A549 (cell line): ENCODE data around the gene HRG.

ENCODE experiments used
- BHLHE40 ChIP-seq: IDR thresholded peaks from 2 replicates; pipeline ENCODE4 v1.6.1; 2012; ENCODE audit warnings: low read depth, low read length, inconsistent platforms
- CEBPB ChIP-seq, 2 experiments: fragments of >200 bp in 1 of 2; sonication (Bioruptor Twin) in 1 of 2; formaldehyde crosslinking in 1 of 2; IDR thresholded peaks; 2 replicates each; pipeline ENCODE4 v1.6.1; 2012 to 2016
- CTCF ChIP-seq: fragments of >200 bp; sonication (Bioruptor Twin); formaldehyde crosslinking; IDR thresholded peaks from 3 replicates; pipeline ENCODE4 v1.5.1; 2016
- EHMT2 ChIP-seq: fragments of 200-600 bp; sonication (generic); IDR thresholded peaks from 2 replicates; pipeline ENCODE4 v1.6.1; 2016; ENCODE audit warnings: antibody characterized with exemption, low read depth, mild to moderate bottlenecking, moderate library complexity
- EP300 ChIP-seq, 2 experiments: fragments of >200 bp; sonication (Bioruptor Twin); formaldehyde crosslinking; IDR thresholded peaks; 2 replicates in 1 of 2; 3 replicates in 1 of 2; pipeline ENCODE4 v1.6.1; 2016 to 2017
- FOXS1 ChIP-seq: fragments of 250-450 bp; sonication (Bioruptor Pico); IDR thresholded peaks from 2 replicates; pipeline ENCODE4 v1.5.0; 2020; ENCODE audit warnings: mild to moderate bottlenecking, moderate library complexity
- MAZ ChIP-seq: fragments of 150-350 bp; IDR thresholded peaks from 2 replicates; pipeline ENCODE4 v1.6.1; 2014; ENCODE audit warnings: antibody characterized with exemption, low read depth, low read length, borderline replicate concordance
- POLR2A ChIP-seq: IDR thresholded peaks from 2 replicates; pipeline ENCODE4 v1.6.1; 2012; ENCODE audit warnings: mild to moderate bottlenecking, low read length
- POLR2AphosphoS2 ChIP-seq: conservative IDR thresholded peaks from 2 replicates; pipeline ENCODE4 v1.6.1; 2012; ENCODE audit warnings: low read length, improper control_type of control experiment, inconsistent platforms
- RAD21 ChIP-seq, 2 experiments: fragments of >200 bp in 1 of 2; sonication (Bioruptor Twin) in 1 of 2; formaldehyde crosslinking in 1 of 2; IDR thresholded peaks in 1 of 2; conservative IDR thresholded peaks in 1 of 2; 2 replicates in 1 of 2; 3 replicates in 1 of 2; pipeline ENCODE4 v1.6.1; 2012 to 2018; ENCODE audit warnings: inconsistent platforms in 1 of 2
- REST ChIP-seq: fragments of 200-600 bp; sonication (generic); IDR thresholded peaks from 2 replicates; pipeline ENCODE4 v1.6.1; 2016; ENCODE audit warnings: antibody characterized with exemption, mild to moderate bottlenecking, moderate library complexity
- RFX5 ChIP-seq: fragments of 450-650 bp; IDR thresholded peaks from 2 replicates; pipeline ENCODE4 v1.7.1; 2014; ENCODE audit warnings: antibody characterized with exemption, mild to moderate bottlenecking, moderate library complexity
- TP53 ChIP-seq: fragments of 250-450 bp; sonication (Bioruptor Pico); IDR thresholded peaks from 2 replicates; pipeline ENCODE4 v1.5.0; 2021; ENCODE audit warnings: mild to moderate bottlenecking, moderate library complexity
- ZC3H11A ChIP-seq: fragments of 450-650 bp; IDR thresholded peaks from 2 replicates; pipeline ENCODE4 v1.6.1; 2014; ENCODE audit warnings: antibody characterized with exemption, mild to moderate bottlenecking

GRCh38 chr3:186708983-186709679, 43.3 kb downstream of the HRG start:
- TF ChIP-seq CTCF, result no peak
- no peak for TF ChIP-seq POLR2A
- TF ChIP-seq RFX5, result no peak
- TF ChIP-seq TP53 (CRISPR knock-in tag), result no peak
- TF ChIP-seq CEBPB (IDR thresholded peaks at IDR 0.05), result no peak
- no peak for TF ChIP-seq REST
- TF ChIP-seq MAZ, result no peak
- TF ChIP-seq BHLHE40, result no peak
- TF ChIP-seq ZC3H11A, result no peak
- no peak for TF ChIP-seq RAD21 (conservative IDR thresholded peaks at IDR 0.05 in 1 of 2, IDR thresholded peaks at IDR 0.05 in 1 of 2)
- no peak for TF ChIP-seq FOXS1
- no peak for TF ChIP-seq POLR2AphosphoS2
- no peak for TF ChIP-seq EP300 (IDR thresholded peaks at IDR 0.05)
- no peak for TF ChIP-seq EHMT2
